ENCODE results near the gene RNU6-9.

The RNU6-9 gene

DNA sequence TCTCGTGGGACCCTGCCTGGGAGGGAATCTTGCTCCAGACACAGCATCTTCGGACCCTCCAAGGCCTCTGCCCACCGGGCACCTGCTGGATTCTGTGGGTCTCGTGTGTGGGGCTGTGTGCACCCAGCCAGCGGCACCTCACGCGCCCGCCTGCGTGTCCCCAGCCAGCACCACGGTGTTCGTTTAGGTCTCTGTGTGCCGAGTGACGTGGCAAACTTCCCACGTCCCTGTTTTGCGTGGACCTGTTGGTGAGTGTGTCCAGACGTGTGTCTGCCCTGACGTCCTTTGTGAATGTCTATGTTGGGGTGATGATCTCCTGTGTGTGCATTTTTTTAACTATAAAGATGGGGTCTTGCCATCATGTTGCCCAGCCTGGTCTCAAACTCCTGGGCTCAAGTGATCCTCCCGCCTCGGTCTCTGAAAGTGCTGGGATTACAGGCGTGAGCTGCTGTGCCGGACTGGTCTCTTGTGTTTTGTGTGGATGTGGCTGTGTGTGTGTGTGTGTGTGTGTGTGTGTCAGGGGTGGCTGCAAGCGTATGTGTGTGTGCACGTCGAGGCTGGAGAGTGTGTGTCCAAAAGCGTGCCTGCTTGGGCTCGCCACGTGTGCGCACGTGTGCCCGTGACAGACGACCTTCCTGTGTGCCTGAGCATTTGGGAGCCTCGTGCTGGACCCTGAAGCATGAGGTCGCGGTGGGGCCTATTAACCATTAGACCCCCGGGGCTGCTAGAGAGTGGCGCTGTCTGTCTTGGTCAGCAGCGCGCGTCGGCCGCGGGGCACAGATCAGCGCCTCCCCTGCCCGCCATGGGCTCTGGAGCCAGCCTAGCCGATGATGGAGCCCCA, 48.2 kb downstream of the RNU6-9 start:
- peak overlapping the region; percentile 33 for H3K4me3 ChIP-seq (ENCODE audit: low read depth, low read length)
- TF ChIP-seq, protein P1, sequence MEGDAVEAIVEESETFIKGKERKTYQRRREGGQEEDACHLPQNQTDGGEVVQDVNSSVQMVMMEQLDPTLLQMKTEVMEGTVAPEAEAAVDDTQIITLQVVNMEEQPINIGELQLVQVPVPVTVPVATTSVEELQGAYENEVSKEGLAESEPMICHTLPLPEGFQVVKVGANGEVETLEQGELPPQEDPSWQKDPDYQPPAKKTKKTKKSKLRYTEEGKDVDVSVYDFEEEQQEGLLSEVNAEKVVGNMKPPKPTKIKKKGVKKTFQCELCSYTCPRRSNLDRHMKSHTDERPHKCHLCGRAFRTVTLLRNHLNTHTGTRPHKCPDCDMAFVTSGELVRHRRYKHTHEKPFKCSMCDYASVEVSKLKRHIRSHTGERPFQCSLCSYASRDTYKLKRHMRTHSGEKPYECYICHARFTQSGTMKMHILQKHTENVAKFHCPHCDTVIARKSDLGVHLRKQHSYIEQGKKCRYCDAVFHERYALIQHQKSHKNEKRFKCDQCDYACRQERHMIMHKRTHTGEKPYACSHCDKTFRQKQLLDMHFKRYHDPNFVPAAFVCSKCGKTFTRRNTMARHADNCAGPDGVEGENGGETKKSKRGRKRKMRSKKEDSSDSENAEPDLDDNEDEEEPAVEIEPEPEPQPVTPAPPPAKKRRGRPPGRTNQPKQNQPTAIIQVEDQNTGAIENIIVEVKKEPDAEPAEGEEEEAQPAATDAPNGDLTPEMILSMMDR (IDR thresholded peaks at IDR 0.05; ENCODE audit: low read depth, low read length): no peak

GRCh38 chr19:942133-942645, 48.9 kb downstream of the RNU6-9 start:
- no peak overlapping the region for H3K4me3 ChIP-seq (ENCODE audit: low read depth, low read length)
- TF ChIP-seq, protein P1 (IDR thresholded peaks at IDR 0.05; ENCODE audit: low read depth, low read length): no peak

Measured in WI38 (cell line).